HCT116 (cell line): ENCODE measurements around the gene CSNK1D.

Source experiments
- CEBPB ChIP-seq: IDR thresholded peaks from 2 replicates; pipeline ENCODE4 v1.6.1; 2012; ENCODE audit warnings: low read depth
- EGR1 ChIP-seq: IDR thresholded peaks from 2 replicates; pipeline ENCODE4 v1.6.1; 2012; ENCODE audit warnings: low read depth
- EZH2 ChIP-seq: fragments of 200-600 bp; sonication (generic); IDR thresholded peaks from 2 replicates; pipeline ENCODE4 v1.6.1; 2017; ENCODE audit warnings: antibody characterized with exemption, mixed run types
- EZH2phosphoT487 ChIP-seq: fragments of 200-600 bp; IDR thresholded peaks from 2 replicates; pipeline ENCODE4 v1.6.1; 2018; ENCODE audit warnings: antibody characterized with exemption, borderline replicate concordance
- POLR2A ChIP-seq: IDR thresholded peaks from 2 replicates; pipeline ENCODE4 v1.7.0; 2011; ENCODE audit warnings: borderline replicate concordance; ENCODE audit not compliant: insufficient read depth, insufficient read length; ENCODE audit errors: extremely low read depth
- RAD21 ChIP-seq: IDR thresholded peaks from 2 replicates; pipeline ENCODE4 v1.6.1; 2012; ENCODE audit warnings: low read depth, mild to moderate bottlenecking
- TF ChIP-seq, protein P1 (sequence below), 3 experiments: fragments of 200-600 bp in 1 of 3; sonication (generic) in 1 of 3; IDR thresholded peaks in 2 of 3; conservative IDR thresholded peaks in 1 of 3; 2 replicates each; pipeline ENCODE4 v1.5.1; 2012 to 2017; ENCODE audit warnings: low read depth in 2 of 3, low read length in 2 of 3, antibody characterized with exemption in 1 of 3, borderline replicate concordance in 1 of 3, control low read depth in 1 of 3, mild to moderate bottlenecking in 1 of 3, mixed read lengths in 1 of 3, mixed run types in 1 of 3, moderate library complexity in 1 of 3; ENCODE audit not compliant: insufficient read depth in 1 of 3
- TF ChIP-seq, protein P2 (sequence below): IDR thresholded peaks from 2 replicates; pipeline ENCODE4 v1.6.1; 2012; ENCODE audit warnings: low read depth

- TF ChIP-seq, protein P1, sequence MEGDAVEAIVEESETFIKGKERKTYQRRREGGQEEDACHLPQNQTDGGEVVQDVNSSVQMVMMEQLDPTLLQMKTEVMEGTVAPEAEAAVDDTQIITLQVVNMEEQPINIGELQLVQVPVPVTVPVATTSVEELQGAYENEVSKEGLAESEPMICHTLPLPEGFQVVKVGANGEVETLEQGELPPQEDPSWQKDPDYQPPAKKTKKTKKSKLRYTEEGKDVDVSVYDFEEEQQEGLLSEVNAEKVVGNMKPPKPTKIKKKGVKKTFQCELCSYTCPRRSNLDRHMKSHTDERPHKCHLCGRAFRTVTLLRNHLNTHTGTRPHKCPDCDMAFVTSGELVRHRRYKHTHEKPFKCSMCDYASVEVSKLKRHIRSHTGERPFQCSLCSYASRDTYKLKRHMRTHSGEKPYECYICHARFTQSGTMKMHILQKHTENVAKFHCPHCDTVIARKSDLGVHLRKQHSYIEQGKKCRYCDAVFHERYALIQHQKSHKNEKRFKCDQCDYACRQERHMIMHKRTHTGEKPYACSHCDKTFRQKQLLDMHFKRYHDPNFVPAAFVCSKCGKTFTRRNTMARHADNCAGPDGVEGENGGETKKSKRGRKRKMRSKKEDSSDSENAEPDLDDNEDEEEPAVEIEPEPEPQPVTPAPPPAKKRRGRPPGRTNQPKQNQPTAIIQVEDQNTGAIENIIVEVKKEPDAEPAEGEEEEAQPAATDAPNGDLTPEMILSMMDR (IDR thresholded peaks at IDR 0.05 in 2 of 3, conservative IDR thresholded peaks at IDR 0.05 in 1 of 3; ENCODE audit: borderline replicate concordance in 1 of 3, insufficient read depth in 1 of 3, low read depth in 2 of 3, low read length in 2 of 3): no peak
- TF ChIP-seq EZH2phosphoT487: no peak
- no peak for TF ChIP-seq POLR2A
- TF ChIP-seq EGR1: no peak
- no peak for TF ChIP-seq RAD21
- TF ChIP-seq, protein P2, sequence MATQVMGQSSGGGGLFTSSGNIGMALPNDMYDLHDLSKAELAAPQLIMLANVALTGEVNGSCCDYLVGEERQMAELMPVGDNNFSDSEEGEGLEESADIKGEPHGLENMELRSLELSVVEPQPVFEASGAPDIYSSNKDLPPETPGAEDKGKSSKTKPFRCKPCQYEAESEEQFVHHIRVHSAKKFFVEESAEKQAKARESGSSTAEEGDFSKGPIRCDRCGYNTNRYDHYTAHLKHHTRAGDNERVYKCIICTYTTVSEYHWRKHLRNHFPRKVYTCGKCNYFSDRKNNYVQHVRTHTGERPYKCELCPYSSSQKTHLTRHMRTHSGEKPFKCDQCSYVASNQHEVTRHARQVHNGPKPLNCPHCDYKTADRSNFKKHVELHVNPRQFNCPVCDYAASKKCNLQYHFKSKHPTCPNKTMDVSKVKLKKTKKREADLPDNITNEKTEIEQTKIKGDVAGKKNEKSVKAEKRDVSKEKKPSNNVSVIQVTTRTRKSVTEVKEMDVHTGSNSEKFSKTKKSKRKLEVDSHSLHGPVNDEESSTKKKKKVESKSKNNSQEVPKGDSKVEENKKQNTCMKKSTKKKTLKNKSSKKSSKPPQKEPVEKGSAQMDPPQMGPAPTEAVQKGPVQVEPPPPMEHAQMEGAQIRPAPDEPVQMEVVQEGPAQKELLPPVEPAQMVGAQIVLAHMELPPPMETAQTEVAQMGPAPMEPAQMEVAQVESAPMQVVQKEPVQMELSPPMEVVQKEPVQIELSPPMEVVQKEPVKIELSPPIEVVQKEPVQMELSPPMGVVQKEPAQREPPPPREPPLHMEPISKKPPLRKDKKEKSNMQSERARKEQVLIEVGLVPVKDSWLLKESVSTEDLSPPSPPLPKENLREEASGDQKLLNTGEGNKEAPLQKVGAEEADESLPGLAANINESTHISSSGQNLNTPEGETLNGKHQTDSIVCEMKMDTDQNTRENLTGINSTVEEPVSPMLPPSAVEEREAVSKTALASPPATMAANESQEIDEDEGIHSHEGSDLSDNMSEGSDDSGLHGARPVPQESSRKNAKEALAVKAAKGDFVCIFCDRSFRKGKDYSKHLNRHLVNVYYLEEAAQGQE: no peak
- TF ChIP-seq EZH2: no peak
- TF ChIP-seq CEBPB: no peak
Observed at GRCh38 chr17:82226146-82226808, 47.2 kb downstream of the CSNK1D start.
